LNCAP (cell line): ENCODE measurements around the gene CDC42BPA.

Experiments used
- TF ChIP-seq, protein P1 (sequence below): fragments of 450-650 bp; IDR thresholded peaks from 2 replicates; pipeline ENCODE4 v1.5.1; 2017; ENCODE audit warnings: mild to moderate bottlenecking

CDC42BPA gene

DNA sequence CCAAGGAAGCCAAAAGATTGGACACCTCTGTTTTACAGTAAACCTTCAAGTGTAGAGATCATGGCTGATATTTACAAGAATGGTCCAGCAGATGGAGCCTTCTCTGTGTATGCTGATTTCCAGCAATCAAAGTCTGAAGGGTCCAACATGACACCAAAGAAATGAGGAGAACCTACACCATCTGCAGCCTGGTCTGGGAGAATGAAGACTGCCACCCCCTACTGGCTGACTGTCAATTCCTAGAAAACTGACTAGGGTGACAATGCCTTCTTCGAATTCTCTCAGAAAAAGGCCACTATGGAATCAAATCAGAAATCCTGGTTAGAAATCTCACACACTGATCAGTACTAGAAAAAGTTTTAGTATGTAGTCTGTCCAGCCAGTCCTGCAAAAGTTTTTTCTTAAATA, 83.3 kb downstream of the CDC42BPA start:
- TF ChIP-seq, protein P1, sequence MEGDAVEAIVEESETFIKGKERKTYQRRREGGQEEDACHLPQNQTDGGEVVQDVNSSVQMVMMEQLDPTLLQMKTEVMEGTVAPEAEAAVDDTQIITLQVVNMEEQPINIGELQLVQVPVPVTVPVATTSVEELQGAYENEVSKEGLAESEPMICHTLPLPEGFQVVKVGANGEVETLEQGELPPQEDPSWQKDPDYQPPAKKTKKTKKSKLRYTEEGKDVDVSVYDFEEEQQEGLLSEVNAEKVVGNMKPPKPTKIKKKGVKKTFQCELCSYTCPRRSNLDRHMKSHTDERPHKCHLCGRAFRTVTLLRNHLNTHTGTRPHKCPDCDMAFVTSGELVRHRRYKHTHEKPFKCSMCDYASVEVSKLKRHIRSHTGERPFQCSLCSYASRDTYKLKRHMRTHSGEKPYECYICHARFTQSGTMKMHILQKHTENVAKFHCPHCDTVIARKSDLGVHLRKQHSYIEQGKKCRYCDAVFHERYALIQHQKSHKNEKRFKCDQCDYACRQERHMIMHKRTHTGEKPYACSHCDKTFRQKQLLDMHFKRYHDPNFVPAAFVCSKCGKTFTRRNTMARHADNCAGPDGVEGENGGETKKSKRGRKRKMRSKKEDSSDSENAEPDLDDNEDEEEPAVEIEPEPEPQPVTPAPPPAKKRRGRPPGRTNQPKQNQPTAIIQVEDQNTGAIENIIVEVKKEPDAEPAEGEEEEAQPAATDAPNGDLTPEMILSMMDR: peak; percentile 66

DNA sequence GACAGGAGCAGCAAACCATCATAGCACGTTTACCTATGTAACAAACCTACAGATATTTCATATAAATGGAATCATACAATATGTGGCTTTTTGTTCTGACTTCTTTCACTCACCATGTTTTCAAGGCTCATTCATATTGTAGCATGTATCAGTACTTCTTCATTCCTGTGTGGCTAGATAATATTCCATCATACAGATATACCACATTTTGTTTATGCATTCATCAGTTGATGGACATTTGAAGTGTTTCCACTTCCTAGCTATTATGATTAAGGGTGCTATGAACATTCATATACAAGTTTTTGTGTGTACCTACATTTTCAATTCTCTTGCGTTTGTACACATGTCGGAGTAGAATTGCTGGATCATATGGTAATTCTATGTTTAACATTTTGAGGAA, 90.1 kb downstream of the CDC42BPA start:
- TF ChIP-seq, protein P1: no peak

DNA sequence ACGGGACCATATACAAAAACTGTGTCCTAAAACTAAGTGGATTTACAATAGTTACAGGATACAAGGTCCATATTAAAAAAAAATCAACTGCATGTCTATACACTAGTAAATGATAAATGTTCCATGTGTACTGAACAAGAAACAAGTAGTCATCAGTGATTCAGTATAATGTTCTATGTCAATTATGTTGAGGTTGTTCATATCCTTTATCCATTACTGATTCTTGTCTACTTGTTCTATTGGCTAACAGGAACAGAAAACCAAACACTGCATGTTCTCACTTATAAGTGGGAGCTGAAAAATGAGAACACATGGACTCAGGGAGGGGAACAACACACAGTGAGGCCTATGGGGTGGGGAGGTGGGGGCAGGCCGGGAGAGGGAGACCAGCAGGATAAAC, 90.5 kb downstream of the CDC42BPA start:
- TF ChIP-seq, protein P1: no peak

DNA sequence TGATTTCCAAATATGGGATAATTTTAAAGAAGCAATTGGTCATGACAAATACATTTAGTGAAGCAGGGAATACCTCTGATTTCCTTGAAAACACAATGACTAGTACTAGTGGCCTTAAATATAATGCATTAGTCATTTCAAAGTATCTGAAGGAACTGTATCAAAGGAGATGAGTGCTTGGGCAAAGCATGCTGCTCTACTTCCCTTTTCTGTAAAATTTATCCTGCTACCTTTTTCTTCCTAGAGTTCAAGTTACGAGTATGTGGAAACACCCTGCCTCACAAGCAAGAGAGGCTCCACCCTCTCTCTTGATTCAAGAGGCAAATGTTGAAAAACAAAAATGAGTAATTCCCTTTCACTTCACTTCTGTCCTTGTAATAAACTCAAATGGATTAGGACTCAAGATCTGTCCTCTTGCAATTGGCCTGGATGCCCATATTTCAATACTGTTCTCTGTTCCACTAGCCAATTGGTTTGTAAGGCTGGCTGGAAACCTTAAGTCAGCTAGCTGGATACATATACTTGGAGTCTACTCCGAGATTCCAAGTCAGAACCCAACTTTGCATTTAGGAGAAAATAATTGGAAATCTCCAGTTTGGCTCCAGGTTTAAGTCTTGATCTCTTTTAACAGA, 92.5 kb downstream of the CDC42BPA start:
- TF ChIP-seq, protein P1: no peak

DNA sequence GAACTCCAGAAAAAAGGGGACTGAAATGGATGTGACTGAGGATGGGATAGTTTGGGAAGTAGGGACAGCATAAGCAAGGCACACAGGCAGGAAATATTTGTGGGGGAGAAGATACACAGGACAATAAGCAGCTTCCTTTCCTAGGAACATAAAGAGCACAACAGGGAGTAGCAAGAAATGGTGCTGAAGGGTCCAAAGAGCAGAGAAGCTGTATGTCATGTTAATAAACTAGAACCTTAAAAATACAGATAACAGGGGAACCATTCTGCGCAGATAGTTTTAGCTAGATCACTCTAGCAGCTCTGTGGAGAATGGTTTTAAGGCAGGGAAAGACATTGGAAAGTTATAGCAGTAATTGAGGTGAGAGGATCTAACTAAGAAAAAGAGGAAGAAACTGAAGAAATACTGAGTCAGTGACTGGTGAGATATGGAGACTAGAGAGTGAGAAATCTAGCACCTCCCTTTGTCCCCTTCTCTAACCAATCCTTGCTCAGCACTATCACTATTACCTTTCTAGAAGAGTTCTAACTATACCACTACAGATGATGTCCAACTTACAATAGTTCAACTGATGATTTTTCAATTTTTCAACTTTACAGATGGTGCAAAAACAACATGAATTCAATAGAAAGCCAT, 95.0 kb downstream of the CDC42BPA start:
- TF ChIP-seq, protein P1: no peak

DNA sequence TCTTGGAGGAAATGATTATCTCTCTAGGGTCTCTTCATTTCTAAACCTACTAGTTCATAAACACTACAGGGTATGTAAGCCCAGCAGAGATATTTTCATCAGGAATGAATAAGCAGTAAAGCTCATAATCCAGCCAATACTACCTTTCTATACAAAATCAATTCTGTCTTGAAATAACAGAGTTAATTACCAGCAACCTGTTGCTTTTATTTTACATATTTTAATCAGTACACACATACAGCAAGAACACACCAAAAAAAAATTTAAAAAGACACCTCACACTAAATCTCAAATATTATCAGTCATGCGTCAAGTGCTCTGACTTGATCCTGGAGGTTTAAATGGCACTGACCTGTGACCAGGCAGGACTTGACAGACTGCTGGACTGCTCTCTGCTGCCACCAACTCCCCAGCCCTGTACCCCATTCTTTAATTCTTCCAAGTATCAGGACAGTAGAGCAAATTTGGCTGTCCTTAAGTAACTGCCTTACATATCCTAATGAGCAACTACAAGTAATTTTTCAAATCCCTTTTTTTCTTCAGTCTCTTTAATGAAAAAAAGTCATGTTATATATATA, 98.5 kb downstream of the CDC42BPA start:
- TF ChIP-seq, protein P1: no peak

DNA sequence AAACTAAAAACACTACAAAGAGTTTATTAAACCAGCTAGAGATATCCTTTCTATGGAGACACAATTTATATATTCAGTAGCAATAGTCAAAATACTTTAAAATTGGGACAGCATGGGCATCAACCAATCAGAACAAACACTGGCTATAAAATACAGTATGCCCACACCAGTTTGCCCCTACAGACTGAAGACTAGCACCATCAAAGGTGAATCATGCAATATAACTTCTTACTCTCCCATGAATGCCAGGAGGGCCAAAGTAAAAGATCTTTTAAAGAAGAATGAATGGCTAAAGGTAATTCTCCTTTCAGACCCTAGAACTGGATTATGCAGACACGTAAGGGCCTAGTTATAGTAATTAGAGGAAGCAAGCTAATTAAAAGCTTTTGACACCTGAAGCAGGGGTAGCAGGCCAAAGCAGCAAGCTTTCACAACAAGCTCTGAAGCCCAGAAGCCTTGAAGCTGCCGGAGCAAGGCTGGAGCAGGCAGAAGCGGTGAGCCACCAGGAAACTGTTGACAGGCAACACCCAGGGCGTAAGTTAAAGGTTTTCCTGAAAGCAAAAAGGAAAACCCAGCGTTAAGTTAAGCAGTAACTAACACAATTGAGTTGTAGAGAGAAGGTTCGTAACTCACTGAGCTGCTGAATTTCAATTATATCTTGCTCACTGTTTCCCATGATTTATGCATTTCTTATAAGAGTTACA, 99.3 kb downstream of the CDC42BPA start:
- TF ChIP-seq, protein P1: no peak
